Measurements from ENCODE around the gene GADD45GIP1.
"Not testable (repeated sequence)": the region's sequence is repeated elsewhere in the genome, so short reads cannot be mapped to it uniquely, and the experiment has no call there.

GADD45GIP1 gene

GRCh38 chr19:12955996-12956395, 1.0 kb downstream of the GADD45GIP1 start:
- no peak for DNase-seq

- DNase-seq: not testable (repeated sequence)
These were observed 1.4 kb downstream of the GADD45GIP1 start for GRCh38 chr19:12955575-12955974.

GRCh38 chr19:12954612-12954962, 2.4 kb downstream of the GADD45GIP1 start:
- DNase-seq: peak; percentile 26 to 47

GRCh38 chr19:12953799-12954611, 3.0 kb downstream of the GADD45GIP1 start:
- DNase-seq: peak in 1 of 2 experiments; percentile 35

- DNase-seq: peak; percentile 49 to 68
These were observed 3.8 kb downstream of the GADD45GIP1 start for GRCh38 chr19:12953138-12953798.

- DNase-seq: peak; percentile 40 to 55
These were observed 4.4 kb downstream of the GADD45GIP1 start for GRCh38 chr19:12952488-12953137.

- DNase-seq: not testable (repeated sequence)
These were observed 5.0 kb downstream of the GADD45GIP1 start for GRCh38 chr19:12952050-12952449.

- no peak for DNase-seq
These were observed 7.4 kb downstream of the GADD45GIP1 start for GRCh38 chr19:12949363-12950283.

- no peak for DNase-seq
These were observed 8.2 kb downstream of the GADD45GIP1 start for GRCh38 chr19:12948612-12949362.

GRCh38 chr19:12947702-12948611, 9.1 kb downstream of the GADD45GIP1 start:
- no peak for DNase-seq

- peak in 1 of 2 experiments; percentile 29 for DNase-seq
These were observed 10.1 kb downstream of the GADD45GIP1 start for GRCh38 chr19:12946731-12947496.

GRCh38 chr19:12946092-12946721, 10.8 kb downstream of the GADD45GIP1 start:
- DNase-seq: peak; percentile 30 to 70

GRCh38 chr19:12945479-12946091, 11.4 kb downstream of the GADD45GIP1 start, which contains the start of gene RAD23A:
Gene RAD23A (plus strand): TSS chr19:12945862. CDS start chr19:12945949, 87 bp downstream.
- DNase-seq: peak; percentile 97 to 98

GRCh38 chr19:12944104-12944674, 12.8 kb downstream of the GADD45GIP1 start:
- no peak for DNase-seq

GRCh38 chr19:12943437-12944044, 13.5 kb downstream of the GADD45GIP1 start:
- DNase-seq: no peak

- no peak for DNase-seq
These were observed 16.1 kb downstream of the GADD45GIP1 start for GRCh38 chr19:12940897-12941296.

- no peak for DNase-seq
These were observed 17.0 kb downstream of the GADD45GIP1 start for GRCh38 chr19:12939975-12940423.
